OCI-LY1 (cell line): ENCODE data around the gene UST.

ENCODE experiments used
- H2AFZ ChIP-seq: fragments of 200-600 bp; sonication (generic), shearing (Covaris generic); 2 replicates; pipeline ENCODE4 v1.6.0; 2014; ENCODE audit warnings: antibody characterized with exemption, mild to moderate bottlenecking, low read length
- H3F3A ChIP-seq: fragments of 200-600 bp; sonication (generic), shearing (Covaris generic); 2 replicates; pipeline ENCODE4 v1.6.0; 2014; ENCODE audit warnings: mild to moderate bottlenecking, antibody characterized with exemption, low read length, moderate library complexity; ENCODE audit not compliant: insufficient read depth
- H3K27ac ChIP-seq: fragments of 200-600 bp; sonication (generic); 2 replicates; pipeline ENCODE4 v1.5.1; 2014; ENCODE audit warnings: low read length, mixed run types, mild to moderate bottlenecking, low read depth; ENCODE audit not compliant: poor library complexity, severe bottlenecking
- H3K27me3 ChIP-seq: fragments of 200-600 bp; sonication (generic); 2 replicates; pipeline ENCODE4 v1.6.0; 2014; ENCODE audit warnings: antibody characterized with exemption, mild to moderate bottlenecking, low read length, moderate library complexity; ENCODE audit not compliant: insufficient read depth
- H3K36me3 ChIP-seq: fragments of 200-600 bp; sonication (generic); 2 replicates; pipeline ENCODE4 v1.6.1; 2014; ENCODE audit warnings: mild to moderate bottlenecking, antibody characterized with exemption, low read length, moderate library complexity, mixed read lengths; ENCODE audit not compliant: insufficient read depth
- H3K4me1 ChIP-seq: fragments of 200-600 bp; sonication (generic); 2 replicates; pipeline ENCODE4 v1.5.1; 2014; ENCODE audit warnings: mild to moderate bottlenecking, low read length, moderate library complexity; ENCODE audit not compliant: insufficient read depth, severe bottlenecking
- H3K4me2 ChIP-seq: fragments of 200-600 bp; sonication (generic), shearing (Covaris generic); 2 replicates; pipeline ENCODE4 v1.6.1; 2014; ENCODE audit warnings: low read length
- H3K4me3 ChIP-seq: fragments of 200-600 bp; sonication (generic); 2 replicates; pipeline ENCODE4 v1.5.1; 2014; ENCODE audit warnings: low read length, low read depth, mild to moderate bottlenecking, mixed read lengths; ENCODE audit not compliant: poor library complexity, severe bottlenecking
- H3K79me2 ChIP-seq: fragments of 200-600 bp; shearing (Covaris generic); 2 replicates; pipeline ENCODE4 v1.6.1; 2016; ENCODE audit warnings: mixed run types, low read length, mixed read lengths; ENCODE audit not compliant: insufficient read depth
- H3K9ac ChIP-seq: fragments of 200-600 bp; sonication (generic), shearing (Covaris generic); 2 replicates; pipeline ENCODE4 v1.6.1; 2014; ENCODE audit warnings: mild to moderate bottlenecking, low read length, mixed read lengths
- H3K9me2 ChIP-seq: fragments of 200-600 bp; sonication (generic), shearing (Covaris generic); 2 replicates; pipeline ENCODE4 v1.6.1; 2014; ENCODE audit warnings: low read depth, mild to moderate bottlenecking, low read length, mixed read lengths
- H3K9me3 ChIP-seq: fragments of 200-600 bp; shearing (Covaris generic); 2 replicates; pipeline ENCODE4 v1.6.1; 2014; ENCODE audit warnings: low read length, mixed read lengths
- H4K20me1 ChIP-seq: fragments of 200-600 bp; sonication (generic), shearing (Covaris generic); 2 replicates; pipeline ENCODE4 v1.6.0; 2016; ENCODE audit warnings: mild to moderate bottlenecking, low read length; ENCODE audit not compliant: insufficient read depth
- EZH2 ChIP-seq: fragments of 200-600 bp; sonication (generic), shearing (Covaris generic); IDR thresholded peaks from 2 replicates; pipeline ENCODE4 v1.8.0; 2017; ENCODE audit warnings: borderline replicate concordance, mixed run types, mild to moderate bottlenecking, antibody characterized with exemption, low read length, moderate library complexity, mixed read lengths
- TF ChIP-seq, protein P1 (sequence below): fragments of 200-600 bp; sonication (generic), shearing (Covaris generic); IDR thresholded peaks from 2 replicates; pipeline ENCODE4 v1.5.1; 2017; ENCODE audit warnings: mild to moderate bottlenecking, antibody characterized with exemption, low read length, moderate library complexity, mixed read lengths

The UST gene

DNA sequence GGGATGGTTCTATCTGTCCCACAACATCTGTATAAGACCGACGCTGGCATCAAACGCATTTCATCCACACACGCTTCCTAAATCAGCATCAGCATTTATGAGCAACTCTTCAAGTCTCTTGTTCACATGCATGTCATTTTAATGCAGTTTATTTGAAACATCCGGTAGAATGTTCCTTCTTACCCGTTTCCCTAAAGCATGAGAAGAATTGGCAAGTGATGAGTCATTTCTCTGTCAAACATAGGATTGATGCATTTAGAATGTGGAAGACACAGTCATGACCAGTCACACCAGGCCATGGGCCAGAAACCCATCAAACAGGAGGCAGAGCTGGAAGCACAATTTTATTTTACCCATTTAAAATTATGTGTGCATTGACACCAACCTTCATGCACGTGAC lies 122.8 kb downstream of the UST start:
- Histone ChIP-seq H2AFZ (no peak overlapping the region), H3K9ac (no peak overlapping the region), H3K27ac (no peak overlapping the region), H3K4me3 (no peak overlapping the region), H3K4me1 (no peaks in the 10 kb centered on the region), H3K9me3 (no peaks in the 10 kb centered on the region), H3K27me3 (no peaks in the 10 kb centered on the region), H3K79me2 (no peaks in the 10 kb centered on the region), H3F3A (no peaks in the 10 kb centered on the region), H3K36me3 (no peaks in the 10 kb centered on the region), H3K4me2 (no peak overlapping the region), H4K20me1 (no peaks in the 10 kb centered on the region), H3K9me2 (no peaks in the 10 kb centered on the region)
- TF ChIP-seq, protein P1, sequence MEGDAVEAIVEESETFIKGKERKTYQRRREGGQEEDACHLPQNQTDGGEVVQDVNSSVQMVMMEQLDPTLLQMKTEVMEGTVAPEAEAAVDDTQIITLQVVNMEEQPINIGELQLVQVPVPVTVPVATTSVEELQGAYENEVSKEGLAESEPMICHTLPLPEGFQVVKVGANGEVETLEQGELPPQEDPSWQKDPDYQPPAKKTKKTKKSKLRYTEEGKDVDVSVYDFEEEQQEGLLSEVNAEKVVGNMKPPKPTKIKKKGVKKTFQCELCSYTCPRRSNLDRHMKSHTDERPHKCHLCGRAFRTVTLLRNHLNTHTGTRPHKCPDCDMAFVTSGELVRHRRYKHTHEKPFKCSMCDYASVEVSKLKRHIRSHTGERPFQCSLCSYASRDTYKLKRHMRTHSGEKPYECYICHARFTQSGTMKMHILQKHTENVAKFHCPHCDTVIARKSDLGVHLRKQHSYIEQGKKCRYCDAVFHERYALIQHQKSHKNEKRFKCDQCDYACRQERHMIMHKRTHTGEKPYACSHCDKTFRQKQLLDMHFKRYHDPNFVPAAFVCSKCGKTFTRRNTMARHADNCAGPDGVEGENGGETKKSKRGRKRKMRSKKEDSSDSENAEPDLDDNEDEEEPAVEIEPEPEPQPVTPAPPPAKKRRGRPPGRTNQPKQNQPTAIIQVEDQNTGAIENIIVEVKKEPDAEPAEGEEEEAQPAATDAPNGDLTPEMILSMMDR: no peak
- TF ChIP-seq EZH2: no peak

GRCh38 chr6:148873154-148873553 lies 126.3 kb downstream of the UST start:
- no peaks in the 10 kb centered on the region for H3K79me2 ChIP-seq
- no peak overlapping the region for H3K9ac ChIP-seq

GRCh38 chr6:148873868-148874267 lies 127.0 kb downstream of the UST start:
- H3K79me2 ChIP-seq: no peaks in the 10 kb centered on the region
- H3K9me2 ChIP-seq: no peaks in the 10 kb centered on the region
- no peaks in the 10 kb centered on the region for H3F3A ChIP-seq
- TF ChIP-seq, protein P1: no peak
- no peak overlapping the region for H3K9ac ChIP-seq
- H3K27me3 ChIP-seq: no peaks in the 10 kb centered on the region
- H3K4me2 ChIP-seq: no peak overlapping the region
- no peaks in the 10 kb centered on the region for H3K36me3 ChIP-seq
- no peaks in the 10 kb centered on the region for H3K4me1 ChIP-seq
- no peak overlapping the region for H3K4me3 ChIP-seq
- H3K9me3 ChIP-seq: no peaks in the 10 kb centered on the region
- no peak overlapping the region for H3K27ac ChIP-seq
- H2AFZ ChIP-seq: no peak overlapping the region
- H4K20me1 ChIP-seq: no peaks in the 10 kb centered on the region

More at GRCh38 chr6:148873154-148873553, 126.3 kb downstream of the UST start:
- H3K4me2 ChIP-seq: no peak overlapping the region
- H4K20me1 ChIP-seq: no peaks in the 10 kb centered on the region
- H3K4me1 ChIP-seq: no peaks in the 10 kb centered on the region
- TF ChIP-seq, protein P1: no peak
- no peak for TF ChIP-seq EZH2
- H3F3A ChIP-seq: no peaks in the 10 kb centered on the region
- no peak overlapping the region for H3K27ac ChIP-seq
- no peak overlapping the region for H3K4me3 ChIP-seq
- no peak overlapping the region for H2AFZ ChIP-seq
- H3K27me3 ChIP-seq: no peaks in the 10 kb centered on the region
- H3K36me3 ChIP-seq: no peaks in the 10 kb centered on the region
- no peaks in the 10 kb centered on the region for H3K9me3 ChIP-seq
- no peaks in the 10 kb centered on the region for H3K9me2 ChIP-seq
